BLaER1 treated with 17β-estradiol and CSF1 and Interleukin-3, amounts not matched to agents 10 nM and 100 nM (cell line): ENCODE data around the gene NPC1.

Experiments
- H3K27ac ChIP-seq, 11 experiments: shearing (Covaris generic); formaldehyde crosslinking; 2 replicates each; pipeline ENCODE4 v1.8.1; 2022
- H3K27me3 ChIP-seq, 11 experiments: shearing (Covaris generic); formaldehyde crosslinking; 2 replicates each; pipeline ENCODE4 v1.8.1; 2022
- H3K36me3 ChIP-seq, 11 experiments: shearing (Covaris generic); formaldehyde crosslinking; 2 replicates each; pipeline ENCODE4 v1.8.1; 2022
- H3K4me1 ChIP-seq, 10 experiments: shearing (Covaris generic); formaldehyde crosslinking; 2 replicates each; pipeline ENCODE4 v1.8.1; 2022
- H3K4me2 ChIP-seq, 11 experiments: shearing (Covaris generic); formaldehyde crosslinking; 2 replicates each; pipeline ENCODE4 v1.8.1; 2022
- H3K4me3 ChIP-seq, 10 experiments: shearing (Covaris generic); formaldehyde crosslinking; 2 replicates each; pipeline ENCODE4 v1.8.1; 2022
- H3K9ac ChIP-seq, 11 experiments: shearing (Covaris generic); formaldehyde crosslinking; 2 replicates each; pipeline ENCODE4 v1.8.1; 2022
- H3K9me3 ChIP-seq, 11 experiments: shearing (Covaris generic); formaldehyde crosslinking; replicated peaks in 1 of 11; 2 replicates each; pipeline ENCODE4 v1.8.1; 2022
- H4K20me1 ChIP-seq, 11 experiments: shearing (Covaris generic); formaldehyde crosslinking; 2 replicates each; pipeline ENCODE4 v1.8.1; 2022
- Cebpa-rat ChIP-seq, 11 experiments: shearing (Covaris generic); IDR thresholded peaks; 2 replicates each; pipeline ENCODE4 v1.8.1; 2022

NPC1 gene

GRCh38 chr18:23487738-23488570 is 98.4 kb downstream of the NPC1 start:
- Histone ChIP-seq H3K4me3 (0 out of 20 replicates have a peak overlapping the region, but pooled peaks of 1 of the 10 experiments have one; percentile 11), H3K27me3 (no peaks in the 10 kb centered on the region), H3K4me1 (peaks cover 7 to 25% (median 18%) of the 10 kb centered on the region in 10 experiments; a peak in 19 of 20 replicates), H3K36me3 (peaks cover 6 to 20% (median 12%) of the 10 kb centered on the region in 11 experiments; a peak in 21 of 22 replicates), H3K9me3 (peaks cover 9 to 28% (median 16%) of the 10 kb centered on the region in 11 experiments; a peak in 19 of 22 replicates), H3K4me2 (peak overlapping the region; percentile 9 to 84 (median 60); a peak in 20 of 22 replicates), H4K20me1 (peaks cover 0 to 5% (median 0%) of the 10 kb centered on the region in 11 experiments; a peak in 2 of 22 replicates), H3K9ac (peak overlapping the region; percentile 9 to 63 (median 48); a peak in 15 of 22 replicates), H3K27ac (peak overlapping the region; percentile 13 to 64 (median 46); a peak in 17 of 22 replicates)
- no peak for TF ChIP-seq Cebpa-rat (IDR thresholded peaks at IDR 0.05)

- no peak overlapping the region for H3K9ac ChIP-seq
- peaks cover 7 to 33% (median 23%) of the 10 kb centered on the region in 10 experiments; a peak in 19 of 20 replicates for H3K4me1 ChIP-seq
- no peak for TF ChIP-seq Cebpa-rat (IDR thresholded peaks at IDR 0.05)
- H3K9me3 ChIP-seq, result peaks cover 3 to 12% (median 4%) of the 10 kb centered on the region in 11 experiments; a peak in 17 of 22 replicates
- no peak overlapping the region for H3K4me3 ChIP-seq
- H3K4me2 ChIP-seq, result no peak overlapping the region
- peaks cover 0 to 30% (median 0%) of the 10 kb centered on the region in 11 experiments; a peak in 6 of 22 replicates for H4K20me1 ChIP-seq
- peaks cover 31 to 46% (median 37%) of the 10 kb centered on the region in 11 experiments for H3K36me3 ChIP-seq
- 0 out of 22 replicates have a peak overlapping the region, but pooled peaks of 1 of the 11 experiments have one; percentile 2 for H3K27ac ChIP-seq
- no peaks in the 10 kb centered on the region for H3K27me3 ChIP-seq
These were observed 100.9 kb downstream of the NPC1 start for GRCh38 chr18:23485386-23485785.

GRCh38 chr18:23484561-23485182 is 101.6 kb downstream of the NPC1 start:
- H3K36me3 ChIP-seq, result peaks cover 38 to 53% (median 43%) of the 10 kb centered on the region in 11 experiments
- H3K9ac ChIP-seq, result no peak overlapping the region
- H3K4me1 ChIP-seq, result peaks cover 13 to 40% (median 30%) of the 10 kb centered on the region in 10 experiments
- H3K4me3 ChIP-seq, result no peak overlapping the region
- H4K20me1 ChIP-seq, result peaks cover 0 to 37% (median 0%) of the 10 kb centered on the region in 11 experiments; a peak in 6 of 22 replicates
- peak overlapping the region in 1 of 11 experiments; percentile 2; a peak in 1 of 22 replicates for H3K27ac ChIP-seq
- H3K9me3 ChIP-seq, result peaks cover 0 to 5% (median 0%) of the 10 kb centered on the region in 11 experiments; a peak in 1 of 22 replicates
- H3K4me2 ChIP-seq, result no peak overlapping the region
- no peak for TF ChIP-seq Cebpa-rat (IDR thresholded peaks at IDR 0.05)
- no peaks in the 10 kb centered on the region for H3K27me3 ChIP-seq
